Measurements from ENCODE around the gene FAHD2B. TPM values are rescaled to one million over a fixed set of nuclear protein-coding genes. Genes with fewer than 3 reads are reported as not detected.

Gene FAHD2B
- total and polyA plus RNA-seq, 2 of the 13 experiments (the other 11 are each of a cell fraction or from before 2014, with no cell fraction given), result 6.4 to 6.7 TPM

DNA sequence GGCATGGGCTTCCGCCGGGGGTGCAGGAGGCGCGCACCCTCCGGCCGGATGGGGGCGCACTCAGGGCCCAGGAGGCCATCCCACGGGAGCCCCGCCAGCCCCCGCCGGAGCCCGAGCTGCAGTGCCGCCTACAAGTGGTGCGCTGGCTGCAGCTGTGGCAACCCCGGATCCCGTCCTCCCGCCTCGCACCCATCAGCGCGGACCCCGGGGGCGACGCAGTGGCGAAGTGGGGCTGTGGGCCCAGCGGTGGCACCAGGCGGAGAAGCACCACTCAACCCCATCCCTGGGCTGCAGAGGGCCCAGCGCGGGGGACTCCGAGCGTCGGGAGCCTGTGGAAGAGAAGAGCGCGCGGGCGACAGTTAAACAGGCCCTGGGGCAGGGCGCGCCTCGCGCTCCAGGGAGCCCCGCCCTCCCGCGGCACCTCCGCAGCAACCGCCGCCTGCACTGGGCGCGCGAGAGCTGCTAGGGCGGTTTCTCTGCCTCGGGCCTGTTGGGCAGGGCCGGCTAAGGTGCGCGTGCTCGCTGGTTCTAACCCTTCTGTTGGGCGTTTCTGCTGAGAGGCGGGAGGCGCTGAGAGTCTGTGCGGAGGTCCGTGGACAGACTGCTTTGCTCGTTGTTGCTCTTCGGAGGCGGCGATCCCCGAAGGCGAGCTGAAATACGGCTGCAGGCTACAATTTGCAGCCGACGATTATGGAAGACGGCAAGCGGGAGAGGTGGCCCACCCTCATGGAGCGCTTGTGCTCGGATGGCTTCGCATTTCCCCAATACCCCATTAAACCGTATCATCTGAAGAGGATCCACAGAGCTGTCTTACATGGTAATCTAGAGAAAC, 18.6 kb upstream of the FAHD2B start, which contains the start of gene ANKRD36 (continued):
- TF ChIP-seq HES4 (CRISPR knock-in tag; IDR thresholded peaks at IDR 0.05; ENCODE audit: borderline replicate concordance) (peak; percentile 85), ZNF101 (CRISPR knock-in tag; IDR thresholded peaks at IDR 0.05; ENCODE audit: borderline replicate concordance, low read depth) (peak; percentile 81; the same call in 1 of the 2 replicates), ZFP82 (CRISPR knock-in tag; IDR thresholded peaks at IDR 0.05; ENCODE audit: borderline replicate concordance) (peak; percentile 93; the same call in 1 of the 2 replicates), ZNF33B (CRISPR knock-in tag; IDR thresholded peaks at IDR 0.05) (0 out of 2 replicates have a peak, but pooled peaks have one; percentile 91), FOXC1 (CRISPR knock-in tag; IDR thresholded peaks at IDR 0.05; ENCODE audit: borderline replicate concordance) (peak; percentile 92; the same call in 1 of the 2 replicates), GFI1 (CRISPR knock-in tag; IDR thresholded peaks at IDR 0.05; ENCODE audit: borderline replicate concordance) (peak; percentile 59; the same call in 1 of the 2 replicates), MEIS2 (CRISPR knock-in tag; IDR thresholded peaks at IDR 0.05) (peak; percentile 62), GATAD2A (CRISPR knock-in tag; IDR thresholded peaks at IDR 0.05) (peak; percentile 45; the same call in 1 of the 2 replicates), BCL6 (CRISPR knock-in tag; IDR thresholded peaks at IDR 0.05) (peak; percentile 31; the same call in 1 of the 2 replicates), SP2 (CRISPR knock-in tag; IDR thresholded peaks at IDR 0.05) (peak; percentile 36; the same call in 1 of the 2 replicates), ZNF263 (CRISPR knock-in tag; IDR thresholded peaks at IDR 0.05) (peak; percentile 41)
- TF ChIP-seq, protein P1, sequence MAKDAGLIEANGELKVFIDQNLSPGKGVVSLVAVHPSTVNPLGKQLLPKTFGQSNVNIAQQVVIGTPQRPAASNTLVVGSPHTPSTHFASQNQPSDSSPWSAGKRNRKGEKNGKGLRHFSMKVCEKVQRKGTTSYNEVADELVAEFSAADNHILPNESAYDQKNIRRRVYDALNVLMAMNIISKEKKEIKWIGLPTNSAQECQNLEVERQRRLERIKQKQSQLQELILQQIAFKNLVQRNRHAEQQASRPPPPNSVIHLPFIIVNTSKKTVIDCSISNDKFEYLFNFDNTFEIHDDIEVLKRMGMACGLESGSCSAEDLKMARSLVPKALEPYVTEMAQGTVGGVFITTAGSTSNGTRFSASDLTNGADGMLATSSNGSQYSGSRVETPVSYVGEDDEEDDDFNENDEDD (CRISPR knock-in tag; IDR thresholded peaks at IDR 0.05; ENCODE audit: borderline replicate concordance), result peak; percentile 64; the same call in 1 of the 2 replicates
- TF ChIP-seq, protein P2, sequence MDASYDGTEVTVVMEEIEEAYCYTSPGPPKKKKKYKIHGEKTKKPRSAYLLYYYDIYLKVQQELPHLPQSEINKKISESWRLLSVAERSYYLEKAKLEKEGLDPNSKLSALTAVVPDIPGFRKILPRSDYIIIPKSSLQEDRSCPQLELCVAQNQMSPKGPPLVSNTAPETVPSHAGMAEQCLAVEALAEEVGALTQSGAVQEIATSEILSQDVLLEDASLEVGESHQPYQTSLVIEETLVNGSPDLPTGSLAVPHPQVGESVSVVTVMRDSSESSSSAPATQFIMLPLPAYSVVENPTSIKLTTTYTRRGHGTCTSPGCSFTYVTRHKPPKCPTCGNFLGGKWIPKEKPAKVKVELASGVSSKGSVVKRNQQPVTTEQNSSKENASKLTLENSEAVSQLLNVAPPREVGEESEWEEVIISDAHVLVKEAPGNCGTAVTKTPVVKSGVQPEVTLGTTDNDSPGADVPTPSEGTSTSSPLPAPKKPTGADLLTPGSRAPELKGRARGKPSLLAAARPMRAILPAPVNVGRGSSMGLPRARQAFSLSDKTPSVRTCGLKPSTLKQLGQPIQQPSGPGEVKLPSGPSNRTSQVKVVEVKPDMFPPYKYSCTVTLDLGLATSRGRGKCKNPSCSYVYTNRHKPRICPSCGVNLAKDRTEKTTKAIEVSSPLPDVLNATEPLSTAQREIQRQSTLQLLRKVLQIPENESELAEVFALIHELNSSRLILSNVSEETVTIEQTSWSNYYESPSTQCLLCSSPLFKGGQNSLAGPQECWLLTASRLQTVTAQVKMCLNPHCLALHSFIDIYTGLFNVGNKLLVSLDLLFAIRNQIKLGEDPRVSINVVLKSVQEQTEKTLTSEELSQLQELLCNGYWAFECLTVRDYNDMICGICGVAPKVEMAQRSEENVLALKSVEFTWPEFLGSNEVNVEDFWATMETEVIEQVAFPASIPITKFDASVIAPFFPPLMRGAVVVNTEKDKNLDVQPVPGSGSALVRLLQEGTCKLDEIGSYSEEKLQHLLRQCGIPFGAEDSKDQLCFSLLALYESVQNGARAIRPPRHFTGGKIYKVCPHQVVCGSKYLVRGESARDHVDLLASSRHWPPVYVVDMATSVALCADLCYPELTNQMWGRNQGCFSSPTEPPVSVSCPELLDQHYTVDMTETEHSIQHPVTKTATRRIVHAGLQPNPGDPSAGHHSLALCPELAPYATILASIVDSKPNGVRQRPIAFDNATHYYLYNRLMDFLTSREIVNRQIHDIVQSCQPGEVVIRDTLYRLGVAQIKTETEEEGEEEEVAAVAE (CRISPR knock-in tag; IDR thresholded peaks at IDR 0.05; ENCODE audit: borderline replicate concordance), result 0 out of 2 replicates have a peak, but pooled peaks have one; percentile 60
- TF ChIP-seq, protein P3, sequence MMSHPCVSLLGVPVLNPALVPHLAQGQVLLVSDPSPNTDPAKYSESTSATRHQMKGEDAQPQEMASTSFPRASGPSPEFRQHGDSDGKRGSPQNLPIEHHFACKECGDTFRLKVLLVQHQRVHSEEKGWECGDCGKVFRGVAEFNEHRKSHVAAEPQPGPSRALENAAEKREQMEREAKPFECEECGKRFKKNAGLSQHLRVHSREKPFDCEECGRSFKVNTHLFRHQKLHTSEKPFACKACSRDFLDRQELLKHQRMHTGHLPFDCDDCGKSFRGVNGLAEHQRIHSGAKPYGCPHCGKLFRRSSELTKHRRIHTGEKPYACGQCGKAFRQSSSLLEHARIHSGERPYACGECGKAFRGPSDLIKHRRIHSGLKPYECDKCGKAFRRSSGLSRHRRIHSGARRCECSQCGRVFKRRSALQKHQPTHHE (CRISPR knock-in tag; IDR thresholded peaks at IDR 0.05; ENCODE audit: borderline replicate concordance), result peak; percentile 72
- TF ChIP-seq, protein P4, sequence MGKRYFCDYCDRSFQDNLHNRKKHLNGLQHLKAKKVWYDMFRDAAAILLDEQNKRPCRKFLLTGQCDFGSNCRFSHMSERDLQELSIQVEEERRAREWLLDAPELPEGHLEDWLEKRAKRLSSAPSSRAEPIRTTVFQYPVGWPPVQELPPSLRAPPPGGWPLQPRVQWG (CRISPR knock-in tag; IDR thresholded peaks at IDR 0.05; ENCODE audit: borderline replicate concordance, low read depth), result peak; percentile 84; the same call in 1 of the 2 replicates
- TF ChIP-seq, protein P5, sequence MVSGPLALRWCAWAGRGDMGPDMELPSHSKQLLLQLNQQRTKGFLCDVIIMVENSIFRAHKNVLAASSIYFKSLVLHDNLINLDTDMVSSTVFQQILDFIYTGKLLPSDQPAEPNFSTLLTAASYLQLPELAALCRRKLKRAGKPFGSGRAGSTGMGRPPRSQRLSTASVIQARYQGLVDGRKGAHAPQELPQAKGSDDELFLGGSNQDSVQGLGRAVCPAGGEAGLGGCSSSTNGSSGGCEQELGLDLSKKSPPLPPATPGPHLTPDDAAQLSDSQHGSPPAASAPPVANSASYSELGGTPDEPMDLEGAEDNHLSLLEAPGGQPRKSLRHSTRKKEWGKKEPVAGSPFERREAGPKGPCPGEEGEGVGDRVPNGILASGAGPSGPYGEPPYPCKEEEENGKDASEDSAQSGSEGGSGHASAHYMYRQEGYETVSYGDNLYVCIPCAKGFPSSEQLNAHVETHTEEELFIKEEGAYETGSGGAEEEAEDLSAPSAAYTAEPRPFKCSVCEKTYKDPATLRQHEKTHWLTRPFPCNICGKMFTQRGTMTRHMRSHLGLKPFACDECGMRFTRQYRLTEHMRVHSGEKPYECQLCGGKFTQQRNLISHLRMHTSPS (CRISPR knock-in tag; IDR thresholded peaks at IDR 0.05; ENCODE audit: low read depth), result peak; percentile 71; the same call in 1 of the 2 replicates

Measured in HepG2 (cell line).